HG03135 (cell line): ENCODE data around the gene NCS1.
A peak's percentile ranks its signal among the peaks of the same experiment; 100 is the strongest.

ENCODE experiments used
- ATAC-seq: cut with Tn5 transposase; IDR thresholded peaks from one replicate; pipeline ENCODE4 v1.9.1; 2021; ENCODE audit warnings: mild to moderate bottlenecking, moderate library complexity; ENCODE audit not compliant: unreplicated experiment

The NCS1 gene

GRCh38 chr9:130172161-130172857 is at the start of gene NCS1:
NCS1 (plus strand) TSS chr9:130172404; CDS start chr9:130172664, 260 bp downstream.
- ATAC-seq, result no peak

DNA sequence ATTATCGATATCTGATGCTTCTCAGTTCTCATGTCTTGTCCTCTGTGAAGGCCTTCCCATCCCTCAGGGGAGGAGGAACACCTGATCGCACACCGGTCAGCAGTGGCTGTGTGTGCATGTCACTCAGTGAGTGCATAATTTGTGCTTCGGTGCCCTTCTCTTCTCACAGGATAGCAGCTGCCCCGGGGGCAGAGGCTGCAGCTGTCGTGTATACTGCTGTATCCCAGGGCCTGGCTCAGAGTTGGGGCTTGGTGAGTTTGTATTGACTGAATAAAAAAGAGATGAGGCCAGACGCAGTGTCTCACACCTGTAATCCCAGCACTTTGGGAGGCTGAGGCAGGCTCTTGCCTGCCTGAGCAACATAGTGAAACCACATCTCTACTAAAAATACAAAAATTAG is 49.7 kb upstream of the NCS1 start:
- ATAC-seq, result no peak

GRCh38 chr9:130124085-130124860 is 47.9 kb upstream of the NCS1 start:
- no peak for ATAC-seq

DNA sequence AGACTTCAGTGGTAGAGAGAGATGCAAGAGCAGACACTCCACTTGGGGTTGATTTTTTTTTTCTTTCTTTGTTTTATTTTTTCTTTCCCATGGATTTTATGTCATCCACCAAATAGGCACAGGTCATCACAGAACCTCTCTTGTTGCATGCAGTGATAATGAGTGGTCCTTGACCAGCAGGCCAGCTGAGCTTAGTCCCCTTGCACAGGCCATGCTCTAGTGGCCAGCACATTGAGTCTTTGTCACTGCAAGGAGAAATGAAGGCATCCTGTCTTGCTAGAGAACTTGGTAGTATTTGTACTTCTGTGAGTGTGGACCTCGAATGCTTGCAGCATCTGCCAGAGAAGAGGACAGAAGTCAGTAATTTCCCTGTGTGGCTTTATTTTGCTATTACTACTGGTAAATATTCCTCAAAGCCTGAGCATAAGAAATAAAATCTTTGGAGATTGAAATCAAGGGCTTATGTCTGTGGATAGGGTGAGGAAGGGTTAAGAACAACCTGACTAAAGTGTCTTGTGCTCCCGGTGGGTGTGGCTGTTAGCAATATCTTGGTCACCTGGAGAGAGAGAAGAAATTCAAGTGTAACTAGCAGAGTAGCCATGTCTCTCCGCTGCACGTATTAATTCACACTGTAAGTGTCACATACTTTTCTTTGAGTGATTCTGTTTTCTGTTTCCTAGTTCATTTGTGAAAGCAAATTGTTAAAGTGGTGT is 45.3 kb upstream of the NCS1 start:
- no peak for ATAC-seq

GRCh38 chr9:130128251-130128650 is 44.0 kb upstream of the NCS1 start:
- ATAC-seq, result peak; percentile 43

DNA sequence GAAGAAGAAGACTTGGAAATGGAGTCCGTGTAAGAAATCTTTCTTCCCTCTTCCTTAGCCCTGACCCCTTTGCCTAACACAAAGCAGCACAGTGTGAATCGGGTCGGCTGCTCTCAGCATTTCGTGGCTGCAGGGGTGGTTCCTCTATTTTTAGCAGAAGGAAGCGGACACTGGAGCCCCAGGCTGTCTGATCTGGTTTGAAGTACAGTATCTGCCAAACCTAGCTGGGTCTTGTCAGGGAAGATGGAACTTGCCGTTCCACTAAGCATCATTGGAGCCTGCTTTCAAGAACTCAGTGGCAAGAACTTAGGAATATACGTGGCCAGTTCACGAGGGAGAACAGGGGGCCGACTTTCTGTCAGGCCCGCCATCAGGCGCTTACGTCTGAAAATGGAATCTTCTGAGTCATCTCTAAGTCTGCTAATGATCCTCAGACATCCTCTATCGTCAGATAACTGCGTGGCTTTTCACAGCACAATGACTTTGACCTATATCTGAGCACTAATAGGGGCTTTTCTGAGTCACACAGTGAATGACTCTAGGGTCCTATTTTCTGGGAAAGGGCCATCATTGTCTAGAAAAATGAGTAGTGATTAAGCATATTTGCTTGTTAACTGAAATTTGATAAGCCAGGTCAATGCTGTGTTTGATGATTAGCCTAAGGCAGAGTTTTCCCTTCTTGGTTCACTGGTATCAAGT is 43.3 kb upstream of the NCS1 start:
- ATAC-seq, result peak; percentile 56

GRCh38 chr9:130129432-130130061 is 42.7 kb upstream of the NCS1 start:
- no peak for ATAC-seq

- no peak for ATAC-seq
Measured at GRCh38 chr9:130132746-130133145, 39.5 kb upstream of the NCS1 start.

DNA sequence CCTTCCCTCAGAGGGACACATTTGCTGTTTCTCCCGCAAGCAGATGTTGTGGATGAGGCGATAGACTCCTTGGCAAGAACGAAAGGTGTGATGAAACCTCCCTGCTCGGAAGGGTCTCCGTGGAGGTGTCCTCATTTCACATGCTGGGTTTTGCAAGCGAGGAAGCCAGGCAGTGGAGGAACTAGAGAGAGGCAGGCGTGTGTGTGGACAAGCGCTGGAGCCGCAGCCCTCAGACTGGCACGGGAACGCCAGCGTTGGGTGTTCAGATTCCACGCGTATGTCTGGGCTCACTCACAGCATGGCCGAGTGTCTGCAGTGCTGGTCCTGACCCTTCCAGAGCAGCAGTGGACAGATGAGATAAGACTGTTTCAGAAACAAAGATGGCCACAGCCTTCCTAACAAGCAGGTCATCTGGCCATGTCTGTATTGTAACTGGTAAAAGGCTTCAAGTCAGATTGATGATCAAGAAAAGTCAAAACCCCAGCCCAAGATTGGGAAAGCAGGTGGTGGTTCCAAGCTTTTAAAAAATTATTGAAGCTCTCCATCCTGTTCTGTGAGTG is 35.0 kb upstream of the NCS1 start:
- no peak for ATAC-seq

- ATAC-seq, result no peak
Measured at GRCh38 chr9:130137641-130138081, 34.5 kb upstream of the NCS1 start.

GRCh38 chr9:130138171-130138653 is 34.0 kb upstream of the NCS1 start:
- ATAC-seq, result no peak

GRCh38 chr9:130138791-130139190 is 33.4 kb upstream of the NCS1 start:
- ATAC-seq, result no peak

GRCh38 chr9:130139251-130139650 is 33.0 kb upstream of the NCS1 start:
- ATAC-seq, result no peak

DNA sequence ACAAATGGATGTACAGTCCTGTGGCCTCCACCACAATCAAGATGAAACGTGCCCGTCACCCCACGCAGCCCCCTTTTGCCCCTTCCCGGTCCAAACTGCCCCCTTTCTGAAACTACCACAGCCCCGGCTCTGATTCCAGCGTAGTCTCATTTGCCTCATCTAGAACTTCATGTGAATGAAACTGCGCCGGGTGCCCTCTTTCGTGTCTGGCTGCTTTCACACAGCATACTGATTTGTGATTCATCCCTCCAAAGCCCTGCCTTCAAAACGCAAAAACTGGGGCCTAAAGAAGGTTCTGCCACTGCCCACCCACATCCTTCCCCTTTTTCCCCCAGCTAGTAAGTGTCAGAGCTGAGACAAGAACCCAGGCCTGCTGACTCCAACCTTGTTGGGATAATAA is 31.5 kb upstream of the NCS1 start:
- ATAC-seq, result no peak

GRCh38 chr9:130142056-130142455 is 30.1 kb upstream of the NCS1 start:
- ATAC-seq, result no peak

GRCh38 chr9:130142641-130143040 is 29.6 kb upstream of the NCS1 start:
- no peak for ATAC-seq

DNA sequence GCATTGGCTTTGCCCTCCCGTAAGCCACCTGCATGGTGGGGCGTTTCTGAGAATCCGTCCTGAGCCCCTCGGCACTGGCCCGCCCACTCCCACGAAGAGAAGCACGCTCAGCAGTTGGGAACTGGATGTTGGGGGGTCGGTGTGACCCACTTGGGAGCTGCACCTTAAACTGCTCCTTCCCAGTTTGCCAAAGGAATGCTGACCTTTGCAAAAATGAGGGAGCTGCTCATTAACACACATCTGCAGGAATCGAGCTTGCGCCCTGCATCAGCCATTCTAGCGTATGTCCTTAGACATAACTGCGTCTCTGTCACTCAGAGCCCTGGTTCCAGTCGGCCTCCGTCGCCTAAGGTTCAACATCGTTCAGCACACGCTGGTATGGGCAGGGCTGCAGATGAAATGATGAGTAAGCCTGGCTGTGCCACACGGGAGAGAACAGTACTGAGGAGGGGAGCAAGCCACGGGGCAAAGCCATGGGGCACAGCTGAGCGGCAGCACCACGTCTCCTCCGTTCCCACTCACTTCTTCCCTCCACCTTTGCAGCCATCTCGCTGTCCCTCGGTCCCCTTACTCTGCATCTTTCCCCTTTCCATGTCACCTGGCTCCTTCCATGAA is 28.8 kb upstream of the NCS1 start:
- no peak for ATAC-seq

DNA sequence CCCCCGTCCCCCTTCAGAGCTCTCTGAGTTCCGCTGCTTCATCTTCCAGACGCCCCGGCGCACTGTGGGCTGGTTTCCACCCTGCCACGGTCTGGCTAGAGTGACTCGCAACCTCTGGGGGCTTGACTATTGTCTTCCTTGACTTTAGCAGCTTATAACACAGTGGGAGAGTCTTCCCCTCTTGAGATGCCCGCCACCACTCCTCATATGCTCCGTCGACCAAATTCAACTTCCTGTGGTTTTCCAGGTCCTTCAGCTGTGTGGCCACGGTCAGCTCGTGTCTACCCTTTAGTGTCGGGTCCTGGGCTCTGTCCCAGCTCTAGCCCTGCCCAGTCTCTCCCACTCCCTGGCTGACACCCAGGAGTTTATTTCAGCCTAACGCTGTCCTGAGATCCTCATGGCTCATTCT is 28.2 kb upstream of the NCS1 start:
- no peak for ATAC-seq

DNA sequence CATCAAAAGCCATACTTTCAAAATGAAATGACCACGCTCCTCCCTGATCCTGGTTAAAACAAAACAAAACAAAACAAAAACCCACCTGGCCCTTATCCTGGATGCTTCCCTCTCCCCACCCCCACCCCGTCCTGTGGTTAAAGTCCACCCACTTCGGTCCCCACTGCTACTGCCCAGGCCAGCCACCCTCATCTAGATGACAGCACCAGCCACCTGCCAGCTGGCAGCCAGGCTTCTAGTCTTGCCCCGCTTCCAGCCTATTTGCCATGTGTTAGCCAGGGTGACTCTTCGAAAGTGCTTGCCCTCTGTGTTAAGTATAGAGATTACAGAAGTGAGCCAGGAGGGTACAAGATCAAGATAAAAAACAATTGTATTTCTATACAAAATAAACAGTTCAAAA is 27.5 kb upstream of the NCS1 start:
- no peak for ATAC-seq

GRCh38 chr9:130145658-130146057 is 26.5 kb upstream of the NCS1 start:
- ATAC-seq, result no peak
